Mesothelial cell of epicardium (in vitro differentiated cells): ENCODE data around the gene CFAP141. TPM values are rescaled to one million over a fixed set of nuclear protein-coding genes. Genes with fewer than 3 reads are reported as not detected.
A peak's percentile ranks its signal among the peaks of the same experiment; 100 is the strongest.

ENCODE experiments used
- DNase-seq, 2 experiments: peaks; one replicate each; pipeline ENCODE4 v3.0.0; 2021; ENCODE audit warnings: low spot score in 2 of 2; ENCODE audit not compliant: unreplicated experiment in 2 of 2
- H3K27ac Mint-ChIP-seq: 2 replicates; pipeline ENCODE4 v1.8.0; 2021; ENCODE audit warnings: mixed read lengths
- H3K27me3 Mint-ChIP-seq: 2 replicates; pipeline ENCODE4 v1.8.0; 2021; ENCODE audit warnings: low read depth, mixed read lengths
- H3K36me3 Mint-ChIP-seq: 2 replicates; pipeline ENCODE4 v1.8.0; 2021; ENCODE audit warnings: mixed read lengths
- H3K4me1 Mint-ChIP-seq: 2 replicates; pipeline ENCODE4 v1.8.0; 2021; ENCODE audit warnings: mixed read lengths
- H3K4me3 Mint-ChIP-seq: 2 replicates; pipeline ENCODE4 v1.8.0; 2021; ENCODE audit warnings: mild to moderate bottlenecking, moderate library complexity, mixed read lengths
- H3K9me3 Mint-ChIP-seq: 2 replicates; pipeline ENCODE4 v1.8.0; 2021; ENCODE audit warnings: mixed read lengths
- microRNA-seq: library from miRNA; unstranded; fragments of <30 nt; microRNA quantifications from one replicate; pipeline ENCODE4 v1.2.0, GENCODE V29; 2021; ENCODE audit warnings: inconsistent platforms, mixed read lengths
- total RNA-seq: library from RNA; stranded (reverse); gene quantifications from 3 replicates; pipeline ENCODE4 v1.2.1, GENCODE V29; 2021
- TF ChIP-seq, protein P1 (sequence below): fragments of 200-600 bp; sonication (generic); IDR thresholded peaks from one replicate; pipeline ENCODE4 v1.5.0; 2021; ENCODE audit warnings: antibody characterized with exemption; ENCODE audit not compliant: unreplicated experiment

Gene CFAP141
- total RNA-seq, 1 donor from 2014 or later: not detected

DNA sequence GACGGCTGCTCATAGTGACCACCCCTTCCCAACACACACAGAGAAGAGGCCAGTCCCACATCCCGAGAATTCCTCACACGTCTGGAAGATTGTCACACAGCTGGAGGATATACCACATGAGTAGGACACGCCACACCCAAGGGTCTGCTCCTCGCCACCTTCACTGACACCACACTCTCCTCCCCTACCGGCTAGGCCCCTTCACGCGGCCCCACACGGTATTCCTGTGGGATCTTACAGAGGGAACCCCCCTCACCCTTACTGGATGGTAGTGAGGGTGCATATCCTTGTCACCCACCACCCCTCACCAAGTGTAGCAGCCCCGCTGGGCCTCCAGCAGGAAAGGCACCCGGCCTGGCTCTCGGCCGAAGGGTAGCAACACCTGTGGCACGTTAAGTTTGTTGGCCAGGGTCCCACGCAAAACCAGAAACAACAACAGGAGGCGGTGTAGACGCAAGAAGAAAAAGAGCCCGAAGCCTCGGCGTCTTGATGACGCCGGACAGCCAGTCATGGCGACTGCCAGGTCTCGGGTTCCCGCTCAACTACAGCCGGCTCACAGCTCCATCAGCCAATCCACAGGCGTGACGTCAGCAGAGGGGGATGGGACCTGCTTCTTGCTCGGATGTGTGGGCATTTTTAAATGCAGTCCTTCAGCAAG lies 51.5 kb downstream of the CFAP141 start, which contains the start of gene NUP210L:
TSS of gene NUP210L (minus strand) at position 540 of the 658 bp plus-strand sequence.
- Mint-ChIP-seq H3K4me1 (peaks cover 5% of the 10 kb centered on the region), H3K27ac (peak within 1 kb of the TSS; percentile 87), H3K36me3 (peaks cover 20% of the 10 kb centered on the region), H3K4me3 (no peak within 1 kb of the TSS), H3K9me3 (peaks cover 2% of the 10 kb centered on the region), H3K27me3 (no peaks in the 10 kb centered on the region)
- no peak for DNase-seq
- TF ChIP-seq, protein P1, sequence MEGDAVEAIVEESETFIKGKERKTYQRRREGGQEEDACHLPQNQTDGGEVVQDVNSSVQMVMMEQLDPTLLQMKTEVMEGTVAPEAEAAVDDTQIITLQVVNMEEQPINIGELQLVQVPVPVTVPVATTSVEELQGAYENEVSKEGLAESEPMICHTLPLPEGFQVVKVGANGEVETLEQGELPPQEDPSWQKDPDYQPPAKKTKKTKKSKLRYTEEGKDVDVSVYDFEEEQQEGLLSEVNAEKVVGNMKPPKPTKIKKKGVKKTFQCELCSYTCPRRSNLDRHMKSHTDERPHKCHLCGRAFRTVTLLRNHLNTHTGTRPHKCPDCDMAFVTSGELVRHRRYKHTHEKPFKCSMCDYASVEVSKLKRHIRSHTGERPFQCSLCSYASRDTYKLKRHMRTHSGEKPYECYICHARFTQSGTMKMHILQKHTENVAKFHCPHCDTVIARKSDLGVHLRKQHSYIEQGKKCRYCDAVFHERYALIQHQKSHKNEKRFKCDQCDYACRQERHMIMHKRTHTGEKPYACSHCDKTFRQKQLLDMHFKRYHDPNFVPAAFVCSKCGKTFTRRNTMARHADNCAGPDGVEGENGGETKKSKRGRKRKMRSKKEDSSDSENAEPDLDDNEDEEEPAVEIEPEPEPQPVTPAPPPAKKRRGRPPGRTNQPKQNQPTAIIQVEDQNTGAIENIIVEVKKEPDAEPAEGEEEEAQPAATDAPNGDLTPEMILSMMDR: no peak

DNA sequence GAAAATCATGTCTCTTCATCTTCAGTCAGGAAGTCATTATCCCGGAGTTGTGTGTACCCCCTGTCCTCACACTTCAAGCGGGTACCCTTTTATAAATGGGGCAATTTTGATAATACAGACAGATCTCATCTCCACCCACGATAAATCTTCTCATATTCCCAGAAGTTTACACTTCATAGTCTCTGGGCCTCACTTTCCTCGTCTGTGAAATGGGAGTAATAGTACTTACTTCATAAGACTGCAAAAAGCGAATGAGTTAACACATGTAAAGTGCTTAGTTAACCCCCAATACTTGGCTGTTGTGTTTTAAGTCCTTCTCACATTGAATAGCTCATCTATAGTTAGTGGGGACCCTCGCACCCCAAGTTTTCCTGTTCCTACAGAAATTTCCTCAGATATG lies 52.1 kb downstream of the CFAP141 start:
- Mint-ChIP-seq H3K36me3 (peaks cover 15% of the 10 kb centered on the region), H3K4me3 (no peak overlapping the region), H3K9me3 (no peaks in the 10 kb centered on the region), H3K27ac (no peak overlapping the region), H3K27me3 (no peaks in the 10 kb centered on the region), H3K4me1 (peaks cover 5% of the 10 kb centered on the region)
- no peak for DNase-seq
- TF ChIP-seq, protein P1: no peak

DNA sequence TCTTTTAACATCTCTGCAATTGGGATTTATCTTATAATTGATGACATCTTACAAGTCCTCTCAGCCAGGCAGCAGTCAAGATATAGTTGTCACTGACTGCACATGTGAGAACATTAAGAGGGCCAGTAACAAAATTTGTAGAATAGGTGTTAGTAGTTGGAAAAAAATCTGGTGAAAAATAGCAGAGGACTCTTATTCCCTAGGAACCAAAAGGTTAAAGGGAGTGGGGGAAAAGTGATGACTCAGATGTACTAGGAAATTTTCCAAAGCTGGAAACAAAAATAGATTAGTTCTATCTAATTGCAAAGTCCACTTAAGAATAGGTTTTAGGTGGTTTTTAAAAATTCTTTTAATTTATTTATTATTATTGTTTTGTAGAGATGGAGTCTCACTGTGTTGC lies 54.8 kb downstream of the CFAP141 start:
- Mint-ChIP-seq H3K27ac (no peak overlapping the region), H3K27me3 (no peaks in the 10 kb centered on the region), H3K4me3 (no peak overlapping the region), H3K9me3 (no peaks in the 10 kb centered on the region), H3K4me1 (peaks cover 5% of the 10 kb centered on the region), H3K36me3 (peaks cover 6% of the 10 kb centered on the region)
- TF ChIP-seq, protein P1: no peak
- DNase-seq: no peak

Small RNA genes within 50 kb of the gene (microRNA-seq; reads per million reads assigned to microRNA genes)
- 20.8 reads per million, percentile 44 among the genes with 10 or more reads in this experiment for gene MIR190B

Other genes with a start within 250 kb of the CFAP141 start
- gene CRTC2, start 247.7 kb downstream of the CFAP141 start, total RNA-seq: 45.5 to 47.1 TPM (median 45.9 TPM) in 3 replicates
- 73.3 to 76.3 TPM (median 73.9 TPM) in 3 replicates for gene SLC39A1, start 242.8 kb downstream of the CFAP141 start, total RNA-seq
- 29.9 to 33.1 TPM (median 31.1 TPM) in 3 replicates for gene CREB3L4, start 238.4 kb downstream of the CFAP141 start, total RNA-seq
- gene JTB, start 228.7 kb downstream of the CFAP141 start, total RNA-seq: 67.6 to 74.1 TPM (median 72.1 TPM) in 3 replicates
- 87.7 to 92.0 TPM (median 90.2 TPM) in 3 replicates for gene RAB13, start 220.0 kb downstream of the CFAP141 start, total RNA-seq
- 2,145 to 2,266 TPM (median 2,211 TPM) in 3 replicates for gene RPS27, start 215.6 kb downstream of the CFAP141 start, total RNA-seq
- 0.04 to 0.07 TPM (median 0.07 TPM) in 3 replicates for gene NUP210L, start 51.3 kb downstream of the CFAP141 start, total RNA-seq
- gene TPM3, start 14.2 kb downstream of the CFAP141 start, total RNA-seq: 194 to 208 TPM (median 197 TPM) in 3 replicates
- 265 to 283 TPM (median 271 TPM) in 3 replicates for gene UBAP2L, start 14.6 kb upstream of the CFAP141 start, total RNA-seq
- gene HAX1, start 66.3 kb upstream of the CFAP141 start, total RNA-seq: 34.7 to 38.3 TPM (median 36.8 TPM) in 3 replicates
- gene AQP10, start 114.8 kb upstream of the CFAP141 start, total RNA-seq: 0.57 to 1.00 TPM (median 0.60 TPM) in 3 replicates
- 37.5 to 38.8 TPM (median 38.6 TPM) in 3 replicates for gene ATP8B2, start 119.2 kb upstream of the CFAP141 start, total RNA-seq
- gene IL6R, start 199.0 kb upstream of the CFAP141 start, total RNA-seq: 0.78 to 1.2 TPM (median 0.97 TPM) in 3 replicates